ENCODE data around the gene SLC17A3. TPM values are rescaled to one million over a fixed set of nuclear protein-coding genes. Genes with fewer than 3 reads are reported as not detected.
A peak's percentile ranks its signal among the peaks of the same experiment; 100 is the strongest.

The SLC17A3 gene
- total and polyA plus RNA-seq, 9 of the 15 experiments (the other 6 are each of a cell fraction or from before 2014, with no cell fraction given): 0.04 to 0.08 TPM; not detected in 7

DNA sequence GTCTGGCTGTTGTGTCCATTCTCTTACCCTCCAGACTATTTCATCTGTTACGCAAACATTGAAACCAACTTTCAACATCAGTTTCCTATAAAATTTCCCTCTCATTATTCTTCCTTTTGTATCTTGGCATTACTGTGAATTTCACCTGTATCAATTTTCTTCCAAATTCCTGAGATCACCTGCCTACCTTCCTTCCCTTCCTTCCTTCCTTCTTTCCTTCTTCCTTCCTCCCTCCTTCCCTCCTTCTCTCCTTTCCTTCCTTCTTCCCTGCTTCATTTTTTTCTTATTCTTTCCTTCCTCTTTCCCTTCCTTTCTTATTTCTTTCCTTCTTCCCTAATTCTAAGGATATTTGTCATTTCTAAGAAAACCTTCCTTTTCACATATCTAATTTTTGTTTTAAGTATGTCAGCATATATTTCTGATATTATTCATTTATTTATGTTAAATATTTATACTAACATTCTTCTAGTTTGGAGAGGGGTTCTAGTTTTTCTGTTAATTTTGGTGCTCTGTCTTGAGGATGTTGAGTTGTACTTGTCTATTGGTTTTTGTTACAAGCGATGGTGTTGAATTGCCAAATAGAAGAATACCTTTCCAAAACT, 4.8 kb upstream of the SLC17A3 start:
- Histone ChIP-seq H3K4me3 (no peak overlapping the region), H3K4me1 (replicated peaks in 1 of 2; ENCODE audit: control insufficient read depth in 2 of 2, insufficient read depth in 2 of 2, low read length in 2 of 2) (peaks cover 0 to 5% of the 10 kb centered on the region in 2 experiments; a peak in 3 of 5 replicates), H3K27ac (ENCODE audit: extremely low read depth, low read depth, low read length) (no peak overlapping the region), H3K9ac (ENCODE audit: insufficient read depth in 1 of 2, low read depth in 2 of 2, low read length in 2 of 2) (no peak overlapping the region), H3K9me3 (replicated peaks; ENCODE audit: control insufficient read depth, insufficient read depth, low read depth, low read length) (no peaks in the 10 kb centered on the region), H3K4me2 (ENCODE audit: insufficient read depth, low read length) (no peak overlapping the region), H3K79me2 (ENCODE audit: control insufficient read depth, insufficient read depth, low read length) (no peaks in the 10 kb centered on the region), H3K36me3 (ENCODE audit: control insufficient read depth, insufficient read depth, low read length) (no peaks in the 10 kb centered on the region), H3K9me1 (ENCODE audit: control insufficient read depth, insufficient read depth, low read length) (no peaks in the 10 kb centered on the region), H3K27me3 (ENCODE audit: control insufficient read depth in 2 of 2, insufficient read depth in 2 of 2, low read length in 2 of 2) (no peaks in the 10 kb centered on the region), H4K20me1 (replicated peaks; ENCODE audit: control insufficient read depth, insufficient read depth, low read length) (no peaks in the 10 kb centered on the region), H2AFZ (ENCODE audit: low read depth, low read length) (no peak overlapping the region)
- 46% methylated on average over 2 of the region's 2 CpGs for WGBS (ENCODE audit: insufficient coverage, low coverage, missing lambda C conversion rate)
- intact Hi-C loops (cut with micrococcal nuclease): no loop called here
- TF ChIP-seq C11orf30 (IDR thresholded peaks at IDR 0.05; ENCODE audit: low read depth): peak; percentile 71; the same call in 1 of the 2 replicates
- TF ChIP-seq, protein P1, sequence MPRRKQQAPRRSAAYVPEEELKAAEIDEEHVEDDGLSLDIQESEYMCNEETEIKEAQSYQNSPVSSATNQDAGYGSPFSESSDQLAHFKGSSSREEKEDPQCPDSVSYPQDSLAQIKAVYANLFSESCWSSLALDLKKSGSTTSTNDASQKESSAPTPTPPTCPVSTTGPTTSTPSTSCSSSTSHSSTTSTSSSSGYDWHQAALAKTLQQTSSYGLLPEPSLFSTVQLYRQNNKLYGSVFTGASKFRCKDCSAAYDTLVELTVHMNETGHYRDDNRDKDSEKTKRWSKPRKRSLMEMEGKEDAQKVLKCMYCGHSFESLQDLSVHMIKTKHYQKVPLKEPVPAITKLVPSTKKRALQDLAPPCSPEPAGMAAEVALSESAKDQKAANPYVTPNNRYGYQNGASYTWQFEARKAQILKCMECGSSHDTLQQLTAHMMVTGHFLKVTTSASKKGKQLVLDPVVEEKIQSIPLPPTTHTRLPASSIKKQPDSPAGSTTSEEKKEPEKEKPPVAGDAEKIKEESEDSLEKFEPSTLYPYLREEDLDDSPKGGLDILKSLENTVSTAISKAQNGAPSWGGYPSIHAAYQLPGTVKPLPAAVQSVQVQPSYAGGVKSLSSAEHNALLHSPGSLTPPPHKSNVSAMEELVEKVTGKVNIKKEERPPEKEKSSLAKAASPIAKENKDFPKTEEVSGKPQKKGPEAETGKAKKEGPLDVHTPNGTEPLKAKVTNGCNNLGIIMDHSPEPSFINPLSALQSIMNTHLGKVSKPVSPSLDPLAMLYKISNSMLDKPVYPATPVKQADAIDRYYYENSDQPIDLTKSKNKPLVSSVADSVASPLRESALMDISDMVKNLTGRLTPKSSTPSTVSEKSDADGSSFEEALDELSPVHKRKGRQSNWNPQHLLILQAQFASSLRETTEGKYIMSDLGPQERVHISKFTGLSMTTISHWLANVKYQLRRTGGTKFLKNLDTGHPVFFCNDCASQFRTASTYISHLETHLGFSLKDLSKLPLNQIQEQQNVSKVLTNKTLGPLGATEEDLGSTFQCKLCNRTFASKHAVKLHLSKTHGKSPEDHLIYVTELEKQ (CRISPR knock-in tag; IDR thresholded peaks at IDR 0.05): no peak
- TF ChIP-seq ZNF316 (IDR thresholded peaks at IDR 0.05): peak; percentile 86
- no peak for TF ChIP-seq RUNX1 (IDR thresholded peaks at IDR 0.05; ENCODE audit: low read depth)
- TF ChIP-seq MAFG (tag; conservative IDR thresholded peaks at IDR 0.05): peak; percentile 56
- TF ChIP-seq, protein P2, sequence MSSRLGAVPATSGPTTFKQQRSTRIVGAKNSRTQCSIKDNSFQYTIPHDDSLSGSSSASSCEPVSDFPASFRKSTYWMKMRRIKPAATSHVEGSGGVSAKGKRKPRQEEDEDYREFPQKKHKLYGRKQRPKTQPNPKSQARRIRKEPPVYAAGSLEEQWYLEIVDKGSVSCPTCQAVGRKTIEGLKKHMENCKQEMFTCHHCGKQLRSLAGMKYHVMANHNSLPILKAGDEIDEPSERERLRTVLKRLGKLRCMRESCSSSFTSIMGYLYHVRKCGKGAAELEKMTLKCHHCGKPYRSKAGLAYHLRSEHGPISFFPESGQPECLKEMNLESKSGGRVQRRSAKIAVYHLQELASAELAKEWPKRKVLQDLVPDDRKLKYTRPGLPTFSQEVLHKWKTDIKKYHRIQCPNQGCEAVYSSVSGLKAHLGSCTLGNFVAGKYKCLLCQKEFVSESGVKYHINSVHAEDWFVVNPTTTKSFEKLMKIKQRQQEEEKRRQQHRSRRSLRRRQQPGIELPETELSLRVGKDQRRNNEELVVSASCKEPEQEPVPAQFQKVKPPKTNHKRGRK (tag; IDR thresholded peaks at IDR 0.05): peak; percentile 58
- BruUV-seq (replicated peaks): no TSS peak
- DNase-seq (ENCODE audit: extremely low read depth in 1 of 4, low spot score in 3 of 4): no peak
- ChIA-PET CTCF (ENCODE audit: low intra/inter-chr PET ratio) (no interaction called here), POLR2A (interaction anchor here (0.6 kb wide), 2 partner anchors 352 to 1535 kb away, joined by 3 read pairs; no protein-coding TSS in a partner anchor)
- no peak for FAIRE-seq
- in situ Hi-C loops (cut with MboI): no loop called here
- ATAC-seq: no peak
